BJ (cell line): Measurements from ENCODE around the gene TIAM2. TPM values are rescaled to one million over a fixed set of nuclear protein-coding genes. Genes with fewer than 3 reads are reported as not detected.
"Not testable (repeated sequence)": the region's sequence is repeated elsewhere in the genome, so short reads cannot be mapped to it uniquely, and the experiment has no call there.

ENCODE experiments used
- CTCF ChIA-PET: fragments of 350-600 bp; formaldehyde crosslinking; extraction: SDS; loops from one replicate; lab custom pipeline; 2021; ENCODE audit warnings: antibody characterized with exemption, inconsistent platforms; lab: Yijun Ruan, JAX
- POLR2A ChIA-PET: fragments of 300-600 bp; sonication (Branson Sonifier 250); formaldehyde crosslinking; extraction: SDS; loops from one replicate; lab custom pipeline; 2021; ENCODE audit warnings: antibody characterized with exemption; lab: Charles Lee
- DNase-seq: peaks from one replicate; pipeline ENCODE4 v3.0.0-alpha.2; 2011; ENCODE audit warnings: low read depth
- H3K27me3 ChIP-seq: 2 replicates; pipeline ENCODE4 v1.6.0; 2011; ENCODE audit warnings: low read length; ENCODE audit not compliant: control insufficient read depth, insufficient read depth
- H3K36me3 ChIP-seq: 2 replicates; pipeline ENCODE4 v1.5.1; 2011; ENCODE audit warnings: low read length; ENCODE audit not compliant: control insufficient read depth, insufficient read depth
- H3K4me3 ChIP-seq: 2 replicates; pipeline ENCODE4 v1.5.1; 2011; ENCODE audit warnings: low read depth, mild to moderate bottlenecking, control low read depth, low read length
- CTCF ChIP-seq: IDR thresholded peaks from 2 replicates; pipeline ENCODE4 v1.5.1; 2011; ENCODE audit warnings: low read depth, mild to moderate bottlenecking, control low read depth, inconsistent platforms, low read length, moderate library complexity; ENCODE audit not compliant: insufficient read depth
- polyA plus RNA-seq: library from polyadenylated mRNA; depleted of rRNA; stranded (reverse); fragments of >200 nt; gene quantifications from 2 replicates; pipeline ENCODE4 v1.2.3, GENCODE V29; 2011

TIAM2 gene
- polyA plus RNA-seq, 1 experiment, result 4.6 TPM

GRCh38 chr6:155014137-155014536 lies 19.0 kb downstream of the TIAM2 start:
- no peaks in the 10 kb centered on the region for H3K36me3 ChIP-seq
- no peak for DNase-seq
- ChIA-PET CTCF (no interaction called here), POLR2A (no interaction called here)
- no peak overlapping the region for H3K4me3 ChIP-seq
- no peak for TF ChIP-seq CTCF
- no peaks in the 10 kb centered on the region for H3K27me3 ChIP-seq

- Histone ChIP-seq H3K36me3 (no peaks in the 10 kb centered on the region), H3K27me3 (no peaks in the 10 kb centered on the region), H3K4me3 (no peak overlapping the region)
- ChIA-PET CTCF (no interaction called here), POLR2A (no interaction called here)
- DNase-seq, result no peak
- TF ChIP-seq CTCF, result no peak
These were observed 19.7 kb downstream of the TIAM2 start for GRCh38 chr6:155014670-155015300.

GRCh38 chr6:155018415-155018814 lies 23.3 kb downstream of the TIAM2 start:
- H3K4me3 ChIP-seq, H3K27me3 ChIP-seq, CTCF ChIA-PET, DNase-seq, POLR2A ChIA-PET, H3K36me3 ChIP-seq: not testable (repeated sequence)

- no peaks in the 10 kb centered on the region for H3K36me3 ChIP-seq
- ChIA-PET POLR2A (no interaction called here), CTCF (interaction anchor here (0.6 kb wide), 1 partner anchor 118 kb away, joined by 3 read pairs; no protein-coding TSS in a partner anchor)
- H3K4me3 ChIP-seq, result no peak overlapping the region
- H3K27me3 ChIP-seq, result no peaks in the 10 kb centered on the region
- DNase-seq, result no peak
- TF ChIP-seq CTCF, result no peak
These were observed 26.6 kb downstream of the TIAM2 start for GRCh38 chr6:155021680-155022079.

- Histone ChIP-seq H3K4me3 (no peak overlapping the region), H3K36me3 (no peaks in the 10 kb centered on the region), H3K27me3 (no peaks in the 10 kb centered on the region)
- no peak for DNase-seq
- ChIA-PET POLR2A (no interaction called here), CTCF (no interaction called here)
- no peak for TF ChIP-seq CTCF
These were observed 27.6 kb downstream of the TIAM2 start for GRCh38 chr6:155022721-155023120.

- POLR2A ChIA-PET, result no interaction called here
- TF ChIP-seq CTCF, result no peak
- Histone ChIP-seq H3K27me3 (no peaks in the 10 kb centered on the region), H3K36me3 (no peaks in the 10 kb centered on the region), H3K4me3 (no peak overlapping the region)
- DNase-seq, result no peak
- CTCF ChIA-PET, result no interaction called here
These were observed 28.6 kb downstream of the TIAM2 start for GRCh38 chr6:155023717-155024116.
